RCC 7860 (cell line): Measurements from ENCODE around the gene ZNF462.
"Not testable (repeated sequence)": the region's sequence is repeated elsewhere in the genome, so short reads cannot be mapped to it uniquely, and the experiment has no call there.

ENCODE experiments used
- DNase-seq: peaks from one replicate; pipeline ENCODE4 v3.0.0-alpha.2; 2015; ENCODE audit warnings: low spot score
- FAIRE-seq: peaks from 2 replicates; lab custom pipeline; 2012; peaks lifted over from hg19 to GRCh38; lab: Jason Lieb, UNC

ZNF462 gene, protein sequence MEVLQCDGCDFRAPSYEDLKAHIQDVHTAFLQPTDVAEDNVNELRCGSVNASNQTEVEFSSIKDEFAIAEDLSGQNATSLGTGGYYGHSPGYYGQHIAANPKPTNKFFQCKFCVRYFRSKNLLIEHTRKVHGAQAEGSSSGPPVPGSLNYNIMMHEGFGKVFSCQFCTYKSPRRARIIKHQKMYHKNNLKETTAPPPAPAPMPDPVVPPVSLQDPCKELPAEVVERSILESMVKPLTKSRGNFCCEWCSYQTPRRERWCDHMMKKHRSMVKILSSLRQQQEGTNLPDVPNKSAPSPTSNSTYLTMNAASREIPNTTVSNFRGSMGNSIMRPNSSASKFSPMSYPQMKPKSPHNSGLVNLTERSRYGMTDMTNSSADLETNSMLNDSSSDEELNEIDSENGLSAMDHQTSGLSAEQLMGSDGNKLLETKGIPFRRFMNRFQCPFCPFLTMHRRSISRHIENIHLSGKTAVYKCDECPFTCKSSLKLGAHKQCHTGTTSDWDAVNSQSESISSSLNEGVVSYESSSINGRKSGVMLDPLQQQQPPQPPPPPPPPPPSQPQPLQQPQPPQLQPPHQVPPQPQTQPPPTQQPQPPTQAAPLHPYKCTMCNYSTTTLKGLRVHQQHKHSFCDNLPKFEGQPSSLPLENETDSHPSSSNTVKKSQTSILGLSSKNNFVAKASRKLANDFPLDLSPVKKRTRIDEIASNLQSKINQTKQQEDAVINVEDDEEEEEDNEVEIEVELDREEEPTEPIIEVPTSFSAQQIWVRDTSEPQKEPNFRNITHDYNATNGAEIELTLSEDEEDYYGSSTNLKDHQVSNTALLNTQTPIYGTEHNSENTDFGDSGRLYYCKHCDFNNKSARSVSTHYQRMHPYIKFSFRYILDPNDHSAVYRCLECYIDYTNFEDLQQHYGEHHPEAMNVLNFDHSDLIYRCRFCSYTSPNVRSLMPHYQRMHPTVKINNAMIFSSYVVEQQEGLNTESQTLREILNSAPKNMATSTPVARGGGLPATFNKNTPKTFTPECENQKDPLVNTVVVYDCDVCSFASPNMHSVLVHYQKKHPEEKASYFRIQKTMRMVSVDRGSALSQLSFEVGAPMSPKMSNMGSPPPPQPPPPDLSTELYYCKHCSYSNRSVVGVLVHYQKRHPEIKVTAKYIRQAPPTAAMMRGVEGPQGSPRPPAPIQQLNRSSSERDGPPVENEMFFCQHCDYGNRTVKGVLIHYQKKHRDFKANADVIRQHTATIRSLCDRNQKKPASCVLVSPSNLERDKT (N-terminal part only)

GRCh38 chr9:106862821-106863720, at the start of gene ZNF462:
ZNF462 (plus strand) TSS chr9:106863166; CDS start chr9:106923384, 60,218 bp downstream.
- DNase-seq (peak; percentile 78), FAIRE-seq (peak; percentile 57)

GRCh38 chr9:106816524-106816923, 46.4 kb upstream of the ZNF462 start:
- no peak for FAIRE-seq
- DNase-seq, result no peak

DNA sequence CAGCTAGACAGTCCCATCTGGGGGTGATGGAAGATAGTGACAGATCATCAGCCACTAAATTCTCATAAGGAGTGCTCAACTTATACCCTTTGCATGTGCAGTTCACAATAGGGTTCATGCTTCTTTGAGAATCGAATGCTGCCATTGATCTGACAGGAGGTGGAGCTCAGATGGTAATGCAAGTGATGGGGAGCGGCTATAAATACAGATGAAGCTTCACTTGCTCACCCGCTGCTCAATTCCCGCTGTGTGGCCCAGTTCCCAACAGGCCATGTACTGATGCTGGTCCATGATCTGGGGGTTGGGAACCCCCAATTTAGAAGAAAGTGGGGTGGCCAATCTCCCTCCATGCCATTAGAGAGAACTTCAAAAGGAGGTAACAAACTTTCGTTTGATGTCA, 44.9 kb upstream of the ZNF462 start:
- FAIRE-seq (no peak), DNase-seq (no peak)

DNA sequence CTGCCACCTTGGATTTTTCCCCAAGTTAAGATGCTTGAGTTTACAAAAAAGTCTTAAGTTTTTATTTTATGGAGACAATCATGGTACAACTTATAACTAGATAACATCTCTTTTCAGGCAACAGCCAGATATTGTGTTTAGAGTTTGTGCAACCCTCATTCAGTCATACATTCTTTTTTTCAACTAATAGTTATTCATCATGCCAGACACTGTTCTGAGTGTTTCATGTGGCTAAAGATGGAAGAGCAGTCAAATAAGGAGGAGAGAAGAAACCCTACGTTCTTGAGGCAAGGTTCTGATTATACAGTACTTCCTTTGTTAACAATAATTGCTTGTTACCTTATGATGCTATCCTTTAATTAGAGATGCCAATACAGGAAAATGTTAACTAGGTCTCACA, 42.1 kb upstream of the ZNF462 start:
- no peak for FAIRE-seq
- DNase-seq, result no peak

- no peak for DNase-seq
- FAIRE-seq, result no peak
Observed at GRCh38 chr9:106828070-106828469, 34.9 kb upstream of the ZNF462 start.

- DNase-seq (no peak), FAIRE-seq (no peak)
Observed at GRCh38 chr9:106828965-106829364, 34.0 kb upstream of the ZNF462 start.

GRCh38 chr9:106829666-106830408, 33.1 kb upstream of the ZNF462 start:
- FAIRE-seq (no peak), DNase-seq (no peak)

DNA sequence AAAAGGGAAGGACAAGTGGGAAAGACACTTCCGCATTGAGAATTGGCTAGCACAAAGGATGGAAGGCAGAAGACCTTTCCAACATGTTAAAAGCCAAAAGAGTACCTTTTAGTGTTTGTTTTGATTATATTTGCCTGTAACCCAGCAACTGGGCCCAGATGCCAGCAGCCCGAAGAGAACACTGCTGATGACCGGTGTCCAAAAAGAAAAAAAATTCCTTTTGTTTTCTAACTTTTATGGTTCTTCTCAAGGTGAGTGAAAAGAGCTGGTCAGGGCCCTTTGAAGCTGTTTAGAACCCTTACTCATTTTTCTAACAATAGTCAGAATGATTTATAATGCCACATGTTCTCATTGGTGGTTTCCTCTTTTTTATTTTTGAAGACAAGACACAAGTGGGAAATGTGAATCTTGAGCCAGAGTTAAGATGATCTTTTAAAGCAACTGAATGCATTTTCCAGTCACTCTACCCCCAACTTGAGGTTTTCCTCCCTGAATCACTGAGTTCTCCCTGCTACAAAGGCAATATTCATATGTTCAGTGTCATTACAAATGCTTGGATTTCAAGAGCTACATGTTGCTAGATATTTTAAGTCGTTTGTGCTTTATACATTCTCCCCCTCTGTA, 32.3 kb upstream of the ZNF462 start:
- DNase-seq, result no peak
- FAIRE-seq, result no peak

DNA sequence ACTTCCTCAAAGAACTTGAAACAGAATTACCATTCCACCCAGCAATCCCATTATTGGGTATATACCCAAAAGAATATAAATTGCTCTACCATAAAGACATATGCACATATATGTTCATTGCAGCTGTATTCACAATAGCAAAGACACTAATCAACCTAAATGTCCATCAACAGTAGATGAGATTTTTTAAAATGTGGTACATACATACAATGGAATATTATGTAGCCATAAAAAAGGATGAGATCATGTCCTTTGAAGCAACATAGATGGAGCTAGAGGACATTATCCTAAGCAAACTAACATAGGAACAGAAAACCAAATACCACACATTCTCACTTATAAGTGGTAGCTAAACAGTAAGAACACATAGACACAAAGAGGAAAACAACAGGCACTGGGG, 28.1 kb upstream of the ZNF462 start:
- DNase-seq, result no peak
- FAIRE-seq, result no peak

GRCh38 chr9:106835840-106836239, 27.1 kb upstream of the ZNF462 start:
- no peak for FAIRE-seq

DNA sequence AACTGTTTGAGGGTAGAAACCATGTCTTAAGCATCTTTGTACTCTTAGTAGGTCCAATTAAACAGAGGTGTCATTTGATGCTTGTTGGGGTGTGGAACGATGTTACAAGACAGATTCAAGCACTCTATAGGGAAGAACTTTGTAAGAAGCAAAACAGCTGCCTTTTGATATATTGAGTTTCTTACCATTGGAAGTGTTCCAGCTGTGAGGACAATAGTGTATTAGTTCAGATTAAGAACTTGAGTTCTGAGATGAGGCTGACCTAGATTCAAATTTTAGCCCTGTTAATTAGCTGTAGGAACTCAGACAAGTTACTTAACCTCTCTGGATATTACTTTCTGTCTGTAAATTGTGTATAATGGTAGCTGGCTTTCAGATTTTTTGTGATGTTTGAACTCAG, 19.6 kb upstream of the ZNF462 start:
- no peak for DNase-seq
- no peak for FAIRE-seq

More at GRCh38 chr9:106835840-106836239, 27.1 kb upstream of the ZNF462 start:
- no peak for DNase-seq

GRCh38 chr9:106846307-106846706, 16.7 kb upstream of the ZNF462 start:
- DNase-seq (no peak), FAIRE-seq (no peak)

GRCh38 chr9:106846857-106847256, 16.1 kb upstream of the ZNF462 start:
- DNase-seq (peak; percentile 61), FAIRE-seq (no peak)

- FAIRE-seq, DNase-seq: not testable (repeated sequence)
Observed at GRCh38 chr9:106851640-106852039, 11.3 kb upstream of the ZNF462 start.

- FAIRE-seq (peak; percentile 57), DNase-seq (no peak)
Observed at GRCh38 chr9:106857811-106858470, 5.0 kb upstream of the ZNF462 start.

- DNase-seq, result no peak
- no peak for FAIRE-seq
Observed at GRCh38 chr9:106859957-106860720, 2.8 kb upstream of the ZNF462 start.
